Skeletal muscle satellite cell (primary cell): ENCODE data around the gene CADPS2.
A peak's percentile ranks its signal among the peaks of the same experiment; 100 is the strongest.

ENCODE experiments used
- H3K27me3 ChIP-seq: 2 replicates; pipeline ENCODE4 v1.7.0; 2013; ENCODE audit warnings: low read length; ENCODE audit not compliant: control insufficient read depth, insufficient read depth
- H3K36me3 ChIP-seq: 2 replicates; pipeline ENCODE4 v1.7.0; 2013; ENCODE audit warnings: mild to moderate bottlenecking, control low read depth, low read length; ENCODE audit not compliant: insufficient read depth
- H3K4me1 ChIP-seq: 2 replicates; pipeline ENCODE4 v1.7.0; 2013; ENCODE audit warnings: low read length; ENCODE audit not compliant: control insufficient read depth, insufficient read depth
- H3K4me2 ChIP-seq: 2 replicates; pipeline ENCODE4 v1.7.0; 2013; ENCODE audit warnings: mild to moderate bottlenecking, low read length
- H3K4me3 ChIP-seq: 2 replicates; pipeline ENCODE4 v1.7.0; 2013; ENCODE audit warnings: low read length
- H3K9ac ChIP-seq: 2 replicates; pipeline ENCODE4 v1.7.0; 2013; ENCODE audit warnings: mild to moderate bottlenecking, low read depth, low read length, moderate library complexity
- H3K9me3 ChIP-seq: replicated peaks from 2 replicates; pipeline ENCODE4 v1.7.0; 2013; ENCODE audit warnings: mild to moderate bottlenecking, control low read depth, low read length

CADPS2 gene

GRCh38 chr7:122887198-122887597 lies 938 bp upstream of the CADPS2 start:
- peak overlapping the region; percentile 84 for H3K9ac ChIP-seq
- peak overlapping the region; percentile 86 for H3K4me3 ChIP-seq
- H3K36me3 ChIP-seq, result no peaks in the 10 kb centered on the region
- H3K4me2 ChIP-seq, result peak overlapping the region; percentile 98
- peaks cover 4% of the 10 kb centered on the region for H3K4me1 ChIP-seq
- no peaks in the 10 kb centered on the region for H3K9me3 ChIP-seq
- no peaks in the 10 kb centered on the region for H3K27me3 ChIP-seq

- no peaks in the 10 kb centered on the region for H3K9me3 ChIP-seq
- peak overlapping the region; percentile 98 for H3K4me2 ChIP-seq
- H3K4me3 ChIP-seq, result peak overlapping the region; percentile 86
- no peaks in the 10 kb centered on the region for H3K36me3 ChIP-seq
- H3K27me3 ChIP-seq, result no peaks in the 10 kb centered on the region
- peaks cover 4% of the 10 kb centered on the region for H3K4me1 ChIP-seq
- H3K9ac ChIP-seq, result peak overlapping the region; percentile 84
Observed at GRCh38 chr7:122885583-122886356, 490 bp downstream of the CADPS2 start.

GRCh38 chr7:122884186-122884585 lies 2.1 kb downstream of the CADPS2 start:
- H3K27me3 ChIP-seq, result no peaks in the 10 kb centered on the region
- H3K4me3 ChIP-seq, result no peak overlapping the region
- H3K4me1 ChIP-seq, result peaks cover 4% of the 10 kb centered on the region
- H3K4me2 ChIP-seq, result no peak overlapping the region
- no peaks in the 10 kb centered on the region for H3K36me3 ChIP-seq
- no peak overlapping the region for H3K9ac ChIP-seq
- no peaks in the 10 kb centered on the region for H3K9me3 ChIP-seq

- H3K4me2 ChIP-seq, result no peak overlapping the region
- H3K4me3 ChIP-seq, result no peak overlapping the region
- H3K36me3 ChIP-seq, result no peaks in the 10 kb centered on the region
- no peaks in the 10 kb centered on the region for H3K9me3 ChIP-seq
- no peaks in the 10 kb centered on the region for H3K27me3 ChIP-seq
- peaks cover 4% of the 10 kb centered on the region for H3K4me1 ChIP-seq
- H3K9ac ChIP-seq, result no peak overlapping the region
Observed at GRCh38 chr7:122883049-122883680, 3.1 kb downstream of the CADPS2 start.

- H3K9me3 ChIP-seq, result no peaks in the 10 kb centered on the region
- no peaks in the 10 kb centered on the region for H3K27me3 ChIP-seq
- no peak overlapping the region for H3K9ac ChIP-seq
- no peaks in the 10 kb centered on the region for H3K36me3 ChIP-seq
- no peak overlapping the region for H3K4me3 ChIP-seq
- H3K4me1 ChIP-seq, result no peaks in the 10 kb centered on the region
- no peak overlapping the region for H3K4me2 ChIP-seq
Observed at GRCh38 chr7:122881324-122881723, 4.9 kb downstream of the CADPS2 start.

GRCh38 chr7:122869260-122869659 lies 17.0 kb downstream of the CADPS2 start:
- no peaks in the 10 kb centered on the region for H3K4me1 ChIP-seq
- H3K4me3 ChIP-seq, result no peak overlapping the region
- H3K27me3 ChIP-seq, result no peaks in the 10 kb centered on the region
- no peak overlapping the region for H3K4me2 ChIP-seq
- H3K9me3 ChIP-seq, result peaks cover 8% of the 10 kb centered on the region
- H3K36me3 ChIP-seq, result no peaks in the 10 kb centered on the region
- H3K9ac ChIP-seq, result no peak overlapping the region

GRCh38 chr7:122867471-122867980 lies 18.7 kb downstream of the CADPS2 start:
- no peak overlapping the region for H3K9ac ChIP-seq
- H3K9me3 ChIP-seq, result peaks cover 8% of the 10 kb centered on the region
- no peak overlapping the region for H3K4me3 ChIP-seq
- no peaks in the 10 kb centered on the region for H3K4me1 ChIP-seq
- no peak overlapping the region for H3K4me2 ChIP-seq
- no peaks in the 10 kb centered on the region for H3K36me3 ChIP-seq
- H3K27me3 ChIP-seq, result no peaks in the 10 kb centered on the region

- no peaks in the 10 kb centered on the region for H3K4me1 ChIP-seq
- H3K27me3 ChIP-seq, result no peaks in the 10 kb centered on the region
- no peak overlapping the region for H3K4me3 ChIP-seq
- H3K4me2 ChIP-seq, result no peak overlapping the region
- H3K9ac ChIP-seq, result no peak overlapping the region
- no peaks in the 10 kb centered on the region for H3K36me3 ChIP-seq
- peaks cover 8% of the 10 kb centered on the region for H3K9me3 ChIP-seq
Observed at GRCh38 chr7:122864838-122865237, 21.4 kb downstream of the CADPS2 start.

- H3K4me3 ChIP-seq, result no peak overlapping the region
- no peaks in the 10 kb centered on the region for H3K27me3 ChIP-seq
- no peaks in the 10 kb centered on the region for H3K36me3 ChIP-seq
- H3K4me2 ChIP-seq, result no peak overlapping the region
- H3K9me3 ChIP-seq, result peaks cover under 1% of the 10 kb centered on the region
- no peak overlapping the region for H3K9ac ChIP-seq
- H3K4me1 ChIP-seq, result no peaks in the 10 kb centered on the region
Observed at GRCh38 chr7:122864016-122864415, 22.2 kb downstream of the CADPS2 start.

GRCh38 chr7:122858320-122858719 lies 27.9 kb downstream of the CADPS2 start:
- no peak overlapping the region for H3K4me2 ChIP-seq
- H3K27me3 ChIP-seq, result no peaks in the 10 kb centered on the region
- no peaks in the 10 kb centered on the region for H3K4me1 ChIP-seq
- no peak overlapping the region for H3K9ac ChIP-seq
- no peak overlapping the region for H3K4me3 ChIP-seq
- no peaks in the 10 kb centered on the region for H3K9me3 ChIP-seq
- H3K36me3 ChIP-seq, result no peaks in the 10 kb centered on the region

GRCh38 chr7:122850528-122850927 lies 35.7 kb downstream of the CADPS2 start:
- Histone ChIP-seq H3K27me3 (no peaks in the 10 kb centered on the region), H3K9ac (no peak overlapping the region), H3K4me3 (no peak overlapping the region), H3K36me3 (no peaks in the 10 kb centered on the region), H3K4me2 (no peak overlapping the region), H3K4me1 (no peaks in the 10 kb centered on the region), H3K9me3 (no peaks in the 10 kb centered on the region)

- Histone ChIP-seq H3K4me3 (no peak overlapping the region), H3K4me1 (no peaks in the 10 kb centered on the region), H3K9ac (no peak overlapping the region), H3K4me2 (no peak overlapping the region), H3K9me3 (no peaks in the 10 kb centered on the region), H3K36me3 (no peaks in the 10 kb centered on the region), H3K27me3 (no peaks in the 10 kb centered on the region)
Observed at GRCh38 chr7:122849957-122850328, 36.3 kb downstream of the CADPS2 start.
